ENCODE measurements around the gene CD300C. TPM values are rescaled to one million over a fixed set of nuclear protein-coding genes. Genes with fewer than 3 reads are reported as not detected.

The CD300C gene
- total RNA-seq, 3 donors from 2014 or later, result 0.33 to 2.1 (median 0.59) TPM

DNA sequence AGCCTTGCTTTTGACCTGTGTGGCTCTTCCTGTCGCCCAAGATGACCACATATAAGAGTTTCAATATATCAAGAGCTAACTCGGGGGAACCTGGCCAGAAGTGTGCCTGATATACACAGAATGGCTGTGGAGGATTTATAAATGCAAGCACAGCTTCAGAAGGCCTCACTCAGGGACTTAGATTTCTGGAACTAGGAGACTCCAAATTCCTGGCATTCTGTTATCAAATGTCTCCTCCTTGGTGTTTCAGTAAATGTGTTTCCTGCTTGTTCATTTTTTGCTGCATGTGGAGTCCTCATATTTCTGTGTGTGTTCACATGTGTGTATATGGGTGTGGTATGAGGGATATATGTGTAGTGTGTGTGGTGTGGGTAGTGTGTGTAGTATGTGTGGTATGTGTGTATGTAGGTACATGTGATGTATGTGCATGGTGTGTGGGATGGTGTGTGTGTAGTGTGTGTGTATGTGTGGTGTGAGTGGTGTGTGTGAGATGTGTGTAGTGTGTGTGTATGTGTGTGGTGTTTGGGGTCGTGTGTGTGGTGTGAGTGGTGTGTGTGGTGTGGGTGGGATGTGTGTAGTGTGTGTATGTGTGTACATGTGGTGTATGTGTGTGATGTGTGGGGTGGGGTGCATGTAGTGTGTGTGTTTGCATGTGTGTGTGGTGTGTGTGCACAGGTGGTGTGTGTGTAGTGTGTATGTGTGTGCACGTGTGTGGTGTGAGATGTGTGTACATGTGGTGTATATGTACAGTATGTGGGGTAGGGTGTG, 22.4 kb upstream of the CD300C start:
- Histone ChIP-seq H3K4me1 (no peaks in the 10 kb centered on the region), H3K4me3 (no peak overlapping the region), H3K36me3 (no peaks in the 10 kb centered on the region), H3K9me3 (no peaks in the 10 kb centered on the region), H3K27ac (no peak overlapping the region), H3K27me3 (peaks cover 0 to 22% of the 10 kb centered on the region in 2 donors)
- no peak for DNase-seq (ENCODE audit: low spot score in 2 of 2)
- TF ChIP-seq POLR2A (IDR thresholded peaks at IDR 0.05) (no peak), POLR2AphosphoS5 (IDR thresholded peaks at IDR 0.05) (no peak)
- TF ChIP-seq, protein P1, sequence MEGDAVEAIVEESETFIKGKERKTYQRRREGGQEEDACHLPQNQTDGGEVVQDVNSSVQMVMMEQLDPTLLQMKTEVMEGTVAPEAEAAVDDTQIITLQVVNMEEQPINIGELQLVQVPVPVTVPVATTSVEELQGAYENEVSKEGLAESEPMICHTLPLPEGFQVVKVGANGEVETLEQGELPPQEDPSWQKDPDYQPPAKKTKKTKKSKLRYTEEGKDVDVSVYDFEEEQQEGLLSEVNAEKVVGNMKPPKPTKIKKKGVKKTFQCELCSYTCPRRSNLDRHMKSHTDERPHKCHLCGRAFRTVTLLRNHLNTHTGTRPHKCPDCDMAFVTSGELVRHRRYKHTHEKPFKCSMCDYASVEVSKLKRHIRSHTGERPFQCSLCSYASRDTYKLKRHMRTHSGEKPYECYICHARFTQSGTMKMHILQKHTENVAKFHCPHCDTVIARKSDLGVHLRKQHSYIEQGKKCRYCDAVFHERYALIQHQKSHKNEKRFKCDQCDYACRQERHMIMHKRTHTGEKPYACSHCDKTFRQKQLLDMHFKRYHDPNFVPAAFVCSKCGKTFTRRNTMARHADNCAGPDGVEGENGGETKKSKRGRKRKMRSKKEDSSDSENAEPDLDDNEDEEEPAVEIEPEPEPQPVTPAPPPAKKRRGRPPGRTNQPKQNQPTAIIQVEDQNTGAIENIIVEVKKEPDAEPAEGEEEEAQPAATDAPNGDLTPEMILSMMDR (IDR thresholded peaks at IDR 0.05), result no peak
- intact Hi-C loops (cut with DNase I; ENCODE audit: low total_unique reads), result no loop called here

DNA sequence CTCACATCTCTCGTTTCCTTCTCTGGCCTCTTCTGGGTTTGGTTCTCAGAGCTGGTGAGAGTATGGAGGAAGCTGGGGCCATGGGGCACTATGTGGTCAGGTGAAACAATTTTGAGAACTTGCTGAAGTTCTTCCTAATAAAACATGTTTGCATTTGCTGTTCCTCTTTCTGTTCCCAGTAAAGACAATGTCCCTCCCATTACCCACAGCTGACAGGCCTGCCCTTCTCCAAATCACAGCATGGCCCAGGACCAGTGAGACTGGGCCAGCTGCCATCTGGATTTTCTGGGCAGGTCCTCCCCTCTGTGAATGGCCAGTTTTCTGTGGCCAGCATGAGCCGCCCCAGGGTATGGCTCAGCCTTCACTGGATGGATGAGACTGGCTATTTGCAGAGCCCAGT, 21.5 kb upstream of the CD300C start, which contains the start of gene CD300H:
Gene CD300H (minus strand): TSS at position 113 of the 400 bp plus-strand sequence.
- Histone ChIP-seq H3K4me1 (no peaks in the 10 kb centered on the region), H3K36me3 (no peaks in the 10 kb centered on the region), H3K9me3 (no peaks in the 10 kb centered on the region), H3K27ac (no peak within 1 kb of the TSS), H3K4me3 (no peak within 1 kb of the TSS), H3K27me3 (peaks cover 0 to 22% of the 10 kb centered on the region in 2 donors)
- no peak for DNase-seq (ENCODE audit: low spot score in 2 of 2)
- intact Hi-C loops (cut with DNase I; ENCODE audit: low total_unique reads), result no loop called here
- TF ChIP-seq, protein P1 (IDR thresholded peaks at IDR 0.05), result no peak
- TF ChIP-seq POLR2A (IDR thresholded peaks at IDR 0.05) (no peak), POLR2AphosphoS5 (IDR thresholded peaks at IDR 0.05) (no peak)

DNA sequence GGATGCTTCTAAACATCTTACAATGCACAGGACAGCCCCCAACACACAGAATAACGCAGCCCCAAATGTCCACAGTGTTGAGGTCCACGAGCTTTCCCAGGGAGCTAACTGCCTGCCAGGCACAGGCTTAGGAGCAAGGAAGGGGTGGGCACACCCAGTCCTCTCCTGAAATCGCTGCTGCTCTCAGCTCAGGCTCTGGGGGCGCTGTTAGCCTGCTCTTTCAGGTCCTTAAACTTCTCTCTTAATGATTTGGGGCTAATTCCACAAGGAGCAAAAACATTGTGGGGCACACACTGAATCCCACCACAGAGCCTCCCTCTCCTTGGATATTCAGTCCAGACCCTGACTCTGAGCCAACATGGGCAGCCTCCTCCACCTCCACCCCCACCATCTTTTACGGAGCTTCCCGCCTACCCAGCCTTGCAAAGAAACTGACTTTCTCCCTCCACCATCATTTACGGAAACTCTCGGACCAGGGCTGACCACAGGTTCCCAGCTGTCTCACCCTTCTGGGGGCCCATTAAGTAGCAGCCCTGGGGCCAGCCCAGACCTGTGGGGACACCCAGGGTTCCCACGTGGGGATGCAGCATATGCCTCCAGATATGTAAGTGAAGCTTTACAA, 20.3 kb upstream of the CD300C start:
- DNase-seq (ENCODE audit: low spot score in 2 of 2), result no peak
- TF ChIP-seq, protein P1 (IDR thresholded peaks at IDR 0.05), result no peak
- TF ChIP-seq POLR2A (IDR thresholded peaks at IDR 0.05) (no peak), POLR2AphosphoS5 (IDR thresholded peaks at IDR 0.05) (no peak)
- Histone ChIP-seq H3K36me3 (no peaks in the 10 kb centered on the region), H3K9me3 (no peaks in the 10 kb centered on the region), H3K27me3 (peaks cover 0 to 22% of the 10 kb centered on the region in 2 donors), H3K27ac (no peak overlapping the region), H3K4me3 (no peak overlapping the region), H3K4me1 (no peaks in the 10 kb centered on the region)
- intact Hi-C loops (cut with DNase I; ENCODE audit: low total_unique reads), result no loop called here

DNA sequence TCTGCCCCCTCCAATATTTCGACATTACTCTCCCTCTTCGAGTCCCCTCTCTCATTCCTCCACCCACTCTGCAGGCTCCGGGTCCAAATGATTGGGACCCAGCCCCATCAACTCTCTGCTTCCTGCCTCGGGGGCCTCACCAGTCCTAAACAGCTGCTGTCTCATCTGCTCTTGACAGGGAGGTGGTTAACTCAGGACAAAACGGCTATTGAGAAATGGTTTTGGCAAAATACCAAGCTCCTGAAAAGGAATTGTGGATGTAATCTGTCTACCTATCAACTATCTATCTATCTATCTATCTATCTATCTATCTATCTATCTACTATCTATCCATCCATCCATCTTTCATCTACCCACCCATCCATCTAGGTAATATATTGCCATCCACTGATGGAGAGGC, 19.2 kb upstream of the CD300C start:
- H3K27ac ChIP-seq, result no peak overlapping the region
- no peak overlapping the region for H3K4me3 ChIP-seq
- DNase-seq (ENCODE audit: low spot score in 2 of 2), result no peak
- TF ChIP-seq, protein P1 (IDR thresholded peaks at IDR 0.05), result no peak
- no peak for TF ChIP-seq POLR2AphosphoS5 (IDR thresholded peaks at IDR 0.05)
- no peak for TF ChIP-seq POLR2A (IDR thresholded peaks at IDR 0.05)
- peaks cover 0 to 20% of the 10 kb centered on the region in 2 donors for H3K27me3 ChIP-seq
- H3K9me3 ChIP-seq, result no peaks in the 10 kb centered on the region
- no peaks in the 10 kb centered on the region for H3K4me1 ChIP-seq
- intact Hi-C loops (cut with DNase I; ENCODE audit: low total_unique reads), result no loop called here
- H3K36me3 ChIP-seq, result no peaks in the 10 kb centered on the region

DNA sequence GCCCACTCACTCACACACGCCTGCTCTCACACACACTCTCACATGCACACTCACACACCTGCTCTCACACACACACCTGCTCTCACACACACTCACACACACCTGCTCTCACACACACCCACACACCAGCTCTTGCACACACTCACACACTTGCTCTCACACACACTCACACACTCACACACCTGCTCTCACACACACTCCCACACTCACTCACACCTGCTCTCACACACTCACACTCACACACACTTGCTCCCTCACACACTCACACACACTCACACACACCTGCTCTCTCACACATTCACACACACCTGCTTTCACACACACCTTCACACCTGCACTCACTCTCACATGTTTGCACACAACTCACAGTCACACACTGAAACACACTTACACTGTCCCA, 17.4 kb upstream of the CD300C start:
- no peaks in the 10 kb centered on the region for H3K36me3 ChIP-seq
- TF ChIP-seq, protein P1 (IDR thresholded peaks at IDR 0.05), result no peak
- TF ChIP-seq POLR2AphosphoS5 (IDR thresholded peaks at IDR 0.05), result no peak
- TF ChIP-seq POLR2A (IDR thresholded peaks at IDR 0.05), result no peak
- intact Hi-C loops (cut with DNase I; ENCODE audit: low total_unique reads), result no loop called here
- H3K4me1 ChIP-seq, result no peaks in the 10 kb centered on the region
- H3K4me3 ChIP-seq, result no peak overlapping the region
- DNase-seq (ENCODE audit: low spot score in 2 of 2), result no peak
- H3K9me3 ChIP-seq, result no peaks in the 10 kb centered on the region
- peaks cover 0 to 20% of the 10 kb centered on the region in 2 donors for H3K27me3 ChIP-seq
- H3K27ac ChIP-seq, result no peak overlapping the region

Data from breast epithelium (tissue), 4 donors.